Keratinocyte (primary cell): ENCODE data around the gene HOXC11. TPM values are rescaled to one million over a fixed set of nuclear protein-coding genes. Genes with fewer than 3 reads are reported as not detected.

Experiments
- DNase-seq: peaks from one replicate; pipeline ENCODE4 v3.0.0-alpha.2; 2011; ENCODE audit warnings: low read depth, missing footprints, low spot score
- FAIRE-seq: peaks from 2 replicates; lab custom pipeline; 2011; peaks lifted over from hg19 to GRCh38; lab: Jason Lieb, UNC
- H2AFZ ChIP-seq: 2 replicates; pipeline ENCODE4 v1.6.0; 2012; ENCODE audit warnings: low read length, control low read depth, inconsistent platforms; ENCODE audit not compliant: control insufficient read depth
- H3K27ac ChIP-seq: 2 replicates; pipeline ENCODE4 v1.5.1; 2011; ENCODE audit warnings: low read length; ENCODE audit not compliant: control insufficient read depth, insufficient read depth
- H3K27me3 ChIP-seq: 3 replicates; pipeline ENCODE4 v1.6.0; 2011; ENCODE audit warnings: low read length; ENCODE audit not compliant: control insufficient read depth, insufficient read depth; ENCODE audit errors: extremely low read depth
- H3K36me3 ChIP-seq, 2 experiments: 2 replicates in 1 of 2; 3 replicates in 1 of 2; pipeline ENCODE4 v1.5.1; 2011; ENCODE audit warnings: low read length in 2 of 2, mild to moderate bottlenecking in 1 of 2; ENCODE audit not compliant: control insufficient read depth in 2 of 2, insufficient read depth in 2 of 2; ENCODE audit errors: extremely low read depth in 1 of 2
- H3K4me1 ChIP-seq: 3 replicates; pipeline ENCODE4 v1.5.1; 2011; ENCODE audit warnings: low read length; ENCODE audit not compliant: control insufficient read depth, insufficient read depth; ENCODE audit errors: extremely low read depth
- H3K4me2 ChIP-seq: 3 replicates; pipeline ENCODE4 v1.6.0; 2011; ENCODE audit warnings: low read depth, low read length; ENCODE audit not compliant: control insufficient read depth, insufficient read depth; ENCODE audit errors: extremely low read depth
- H3K4me3 ChIP-seq, 3 experiments: fragments of 200-600 bp in 1 of 3; sonication (generic) in 1 of 3; 2 replicates in 2 of 3; 3 replicates in 1 of 3; pipeline ENCODE4 v1.5.1; 2011 to 2016; ENCODE audit warnings: low read length in 3 of 3, mild to moderate bottlenecking in 3 of 3, control low read depth in 2 of 3, inconsistent platforms in 1 of 3, low read depth in 1 of 3, mixed read lengths in 1 of 3, mixed run types in 1 of 3, moderate library complexity in 1 of 3; ENCODE audit not compliant: control insufficient read depth in 2 of 3, insufficient read depth in 2 of 3; ENCODE audit errors: extremely low read depth in 1 of 3
- H3K79me2 ChIP-seq: 2 replicates; pipeline ENCODE4 v1.6.0; 2012; ENCODE audit warnings: low read length; ENCODE audit not compliant: control insufficient read depth, insufficient read depth
- H3K9ac ChIP-seq: 3 replicates; pipeline ENCODE4 v1.6.0; 2011; ENCODE audit warnings: low read length; ENCODE audit not compliant: control insufficient read depth, insufficient read depth; ENCODE audit errors: extremely low read depth
- H3K9me1 ChIP-seq: 3 replicates; pipeline ENCODE4 v1.6.0; 2011; ENCODE audit warnings: low read length; ENCODE audit not compliant: control insufficient read depth, insufficient read depth; ENCODE audit errors: extremely low read depth
- H3K9me3 ChIP-seq: 2 replicates; pipeline ENCODE4 v1.5.1; 2012; ENCODE audit warnings: low read depth, low read length; ENCODE audit not compliant: control insufficient read depth
- H4K20me1 ChIP-seq: 3 replicates; pipeline ENCODE4 v1.6.0; 2011; ENCODE audit warnings: low read length; ENCODE audit not compliant: control insufficient read depth, insufficient read depth; ENCODE audit errors: extremely low read depth
- CTCF ChIP-seq, 3 experiments: IDR thresholded peaks in 1 of 3; conservative IDR thresholded peaks in 1 of 3; optimal IDR thresholded peaks in 1 of 3; 2 replicates in 2 of 3; 3 replicates in 1 of 3; pipeline versions ENCODE3 to v1.5.1; 2011; ENCODE audit warnings: low read length in 3 of 3, mild to moderate bottlenecking in 3 of 3, moderate library complexity in 2 of 3, control low read depth in 1 of 3, inconsistent platforms in 1 of 3; ENCODE audit not compliant: insufficient read depth in 2 of 3; ENCODE audit errors: extremely low read depth in 1 of 3
- EZH2 ChIP-seq: IDR thresholded peaks from one replicate; pipeline ENCODE4 v1.6.1; 2012; ENCODE audit warnings: inconsistent platforms, mild to moderate bottlenecking, low read length, moderate library complexity
- dilution Hi-C: fragments of 300-500 bp; cut with MboI; formaldehyde crosslinking; loops from one replicate; pipeline ENCODE4 v1.7.0; 2020; ENCODE audit warnings: low sequenced_read_pairs; ENCODE audit not compliant: extremely low pct_ligation_motif_present
- polyA plus RNA-seq, 5 experiments: library from polyadenylated mRNA; depleted of rRNA in 3 of 5; stranded (reverse) in 3 of 5; stranded (forward) in 1 of 5; unstranded in 1 of 5; fragments of >200 nt; gene quantifications; 1 replicate in 1 of 5; 2 replicates in 3 of 5; 3 replicates in 1 of 5; pipeline versions ENCODE4 v1.2.1 to v1.2.3, GENCODE V29; 2011 to 2012; ENCODE audit warnings: missing spikeins in 2 of 5, low read depth in 1 of 5, low replicate concordance in 1 of 5

Gene HOXC11
- polyA plus RNA-seq, 1 donor (not counting 4 experiments of a cell fraction or from before 2014, with no cell fraction given) = 1.6 TPM

GRCh38 chr12:53948650-53949593, 24.0 kb upstream of the HOXC11 start:
- DNase-seq = no peak
- Histone ChIP-seq H3K4me2 (no peak overlapping the region), H3K4me1 (peaks cover 21% of the 10 kb centered on the region), H3K27ac (no peak overlapping the region), H3K9me1 (peaks cover 2% of the 10 kb centered on the region), H3K4me3 (no peak overlapping the region), H3K9me3 (no peaks in the 10 kb centered on the region), H3K27me3 (peaks cover 42% of the 10 kb centered on the region), H3K36me3 (peaks cover 6 to 11% of the 10 kb centered on the region in 2 experiments), H3K79me2 (peaks cover 2% of the 10 kb centered on the region), H3K9ac (no peak overlapping the region), H2AFZ (no peak overlapping the region), H4K20me1 (no peaks in the 10 kb centered on the region)
- FAIRE-seq = no peak
- dilution Hi-C loops = loop anchor here (25.0 kb wide), 1 partner anchor 187 kb away; the partner anchor contains the start of gene CISTR
- TF ChIP-seq EZH2 = no peak
- no peak for TF ChIP-seq CTCF (optimal IDR thresholded peaks at IDR 0.05 in 1 of 3, IDR thresholded peaks at IDR 0.05 in 1 of 3, conservative IDR thresholded peaks at IDR 0.05 in 1 of 3; ENCODE audit: extremely low read depth in 1 of 3, insufficient read depth in 2 of 3, low read length in 3 of 3)

DNA sequence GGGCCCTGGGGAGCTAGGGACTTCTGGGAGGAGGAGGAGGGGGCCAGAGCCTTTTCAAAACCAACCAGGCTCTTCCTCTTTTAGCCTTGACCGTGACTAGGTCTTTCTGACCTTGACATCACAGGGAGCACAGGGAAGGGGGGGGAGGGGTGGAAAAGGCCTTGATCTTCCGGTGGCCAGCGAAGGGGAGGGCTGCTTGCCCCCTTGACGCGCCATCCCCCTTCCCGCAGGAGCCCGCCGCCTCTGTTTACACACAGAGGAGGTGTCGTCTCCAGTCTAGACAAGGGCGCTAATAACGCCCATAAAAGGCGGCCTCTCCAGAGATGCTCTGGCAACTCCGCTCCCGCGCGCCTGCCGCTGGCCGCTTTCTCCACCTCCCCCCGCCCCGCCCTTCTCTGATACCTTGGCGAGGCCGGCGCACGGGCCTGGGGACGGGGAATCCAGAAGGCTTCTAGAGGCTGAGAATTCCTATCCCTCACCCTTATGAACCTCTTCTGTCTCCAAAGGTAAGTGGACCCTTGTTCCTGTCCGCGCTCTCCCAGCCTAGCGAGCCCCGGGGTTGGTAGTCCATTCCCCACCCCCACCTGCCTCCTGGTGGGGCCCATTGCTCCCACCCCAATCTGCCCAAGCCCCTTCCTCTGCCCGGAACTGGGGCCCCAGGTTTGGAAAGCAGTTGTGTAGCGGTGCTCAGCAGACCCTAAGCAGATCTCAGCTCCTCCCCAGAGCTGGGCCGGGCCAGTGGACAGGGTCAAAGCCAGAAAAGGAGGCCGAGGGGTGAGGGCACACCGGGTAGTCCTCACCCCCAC, 23.1 kb upstream of the HOXC11 start:
- H3K4me2 ChIP-seq = peak overlapping the region; percentile 45
- H3K9ac ChIP-seq = no peak overlapping the region
- no peak for DNase-seq
- no peaks in the 10 kb centered on the region for H3K9me3 ChIP-seq
- peaks cover 51% of the 10 kb centered on the region for H3K27me3 ChIP-seq
- H3K4me1 ChIP-seq = peaks cover 24% of the 10 kb centered on the region
- FAIRE-seq = no peak
- H3K9me1 ChIP-seq = peaks cover 2% of the 10 kb centered on the region
- TF ChIP-seq CTCF (optimal IDR thresholded peaks at IDR 0.05 in 1 of 3, IDR thresholded peaks at IDR 0.05 in 1 of 3, conservative IDR thresholded peaks at IDR 0.05 in 1 of 3; ENCODE audit: extremely low read depth in 1 of 3, insufficient read depth in 2 of 3, low read length in 3 of 3) (no peak), EZH2 (no peak)
- no peak overlapping the region for H2AFZ ChIP-seq
- no peaks in the 10 kb centered on the region for H4K20me1 ChIP-seq
- dilution Hi-C loops = loop anchor here (25.0 kb wide), 1 partner anchor 188 kb away; the partner anchor contains the start of gene CISTR
- H3K27ac ChIP-seq = no peak overlapping the region
- peaks cover 6 to 11% of the 10 kb centered on the region in 2 experiments for H3K36me3 ChIP-seq
- H3K79me2 ChIP-seq = no peaks in the 10 kb centered on the region
- H3K4me3 ChIP-seq = peak overlapping the region in 1 of 3 experiments; percentile 24
